HG02885 (cell line): ENCODE data around the gene FERMT2.

Source experiments
- ATAC-seq: cut with Tn5 transposase; IDR thresholded peaks from one replicate; pipeline ENCODE4 v1.9.1; 2021; ENCODE audit warnings: mild to moderate bottlenecking; ENCODE audit not compliant: unreplicated experiment, poor library complexity

Gene FERMT2

DNA sequence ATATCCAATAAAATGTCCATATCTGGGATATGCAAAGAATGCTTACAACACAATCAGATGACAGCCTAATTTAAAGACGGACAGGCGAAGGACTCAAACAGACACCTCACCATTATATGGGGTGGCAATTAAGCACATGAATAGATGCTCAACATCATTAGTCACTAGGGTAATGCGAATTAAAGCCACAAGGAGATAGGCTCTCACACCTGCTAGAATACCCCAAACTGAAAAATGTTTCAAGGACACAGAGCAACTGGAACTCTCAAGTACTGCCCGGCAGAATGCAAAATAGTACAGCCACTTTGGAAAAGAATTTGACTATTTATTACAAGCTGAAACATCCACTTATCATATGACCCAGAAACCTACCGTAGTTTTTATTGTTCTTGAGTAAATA lies 42.9 kb downstream of the FERMT2 start:
- no peak for ATAC-seq

- no peak for ATAC-seq
Measured at GRCh38 chr14:52906141-52906601, 44.7 kb downstream of the FERMT2 start.

- ATAC-seq = no peak
Measured at GRCh38 chr14:52902971-52903619, 47.8 kb downstream of the FERMT2 start.

GRCh38 chr14:52901357-52901980 lies 49.4 kb downstream of the FERMT2 start:
- ATAC-seq = no peak

- ATAC-seq = no peak
Measured at GRCh38 chr14:52900731-52901130, 50.1 kb downstream of the FERMT2 start.

GRCh38 chr14:52898496-52898895 lies 52.4 kb downstream of the FERMT2 start:
- no peak for ATAC-seq

GRCh38 chr14:52895000-52895399 lies 55.9 kb downstream of the FERMT2 start:
- ATAC-seq = no peak

- no peak for ATAC-seq
Measured at GRCh38 chr14:52891800-52892199, 59.0 kb downstream of the FERMT2 start.

- no peak for ATAC-seq
Measured at GRCh38 chr14:52888839-52889838, 61.7 kb downstream of the FERMT2 start.

- no peak for ATAC-seq
Measured at GRCh38 chr14:52888159-52888558, 62.7 kb downstream of the FERMT2 start.

GRCh38 chr14:52885230-52885629 lies 65.6 kb downstream of the FERMT2 start:
- no peak for ATAC-seq

DNA sequence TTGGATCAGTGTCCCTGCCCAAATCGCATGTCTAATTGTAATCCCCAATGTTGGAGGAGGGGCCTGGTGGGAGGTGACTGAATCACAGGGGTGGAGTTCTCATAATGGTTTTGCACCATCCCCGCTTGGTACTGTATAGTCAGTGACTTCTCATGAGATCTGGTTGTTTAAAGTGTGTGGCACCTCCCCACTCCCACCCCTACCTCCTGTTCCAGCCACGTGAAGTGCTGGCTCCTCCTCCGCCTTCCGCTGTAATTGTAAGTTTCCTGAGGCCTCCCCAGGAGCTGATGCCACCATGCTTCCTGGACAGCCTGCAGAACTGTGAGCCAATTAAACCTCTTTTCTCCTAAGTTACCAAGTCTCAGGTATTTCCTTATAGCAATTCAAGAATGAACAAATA lies 67.2 kb downstream of the FERMT2 start:
- ATAC-seq = no peak

- no peak for ATAC-seq
Measured at GRCh38 chr14:52882824-52883223, 68.0 kb downstream of the FERMT2 start.

- ATAC-seq = no peak
Measured at GRCh38 chr14:52879958-52880357, 70.9 kb downstream of the FERMT2 start.

DNA sequence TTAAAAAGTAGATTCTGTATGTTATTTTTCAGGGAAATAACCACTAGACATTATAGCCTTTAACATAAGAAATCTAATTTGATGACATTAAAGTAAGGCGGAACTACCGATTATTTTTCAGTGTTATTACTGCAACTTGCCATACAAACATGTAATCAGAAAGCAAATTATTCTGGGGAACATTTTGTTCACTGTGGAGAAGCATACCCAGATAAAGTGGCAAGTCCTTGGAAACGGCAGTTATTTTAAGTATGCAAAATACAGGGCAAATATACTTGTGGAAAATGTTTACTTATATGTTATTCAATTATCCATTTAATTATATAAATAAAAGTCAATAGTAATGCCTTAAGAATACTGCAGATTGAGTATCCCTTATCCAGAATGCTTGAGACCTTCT lies 71.9 kb downstream of the FERMT2 start:
- ATAC-seq = no peak

- no peak for ATAC-seq
Measured at GRCh38 chr14:52878469-52878868, 72.4 kb downstream of the FERMT2 start.

DNA sequence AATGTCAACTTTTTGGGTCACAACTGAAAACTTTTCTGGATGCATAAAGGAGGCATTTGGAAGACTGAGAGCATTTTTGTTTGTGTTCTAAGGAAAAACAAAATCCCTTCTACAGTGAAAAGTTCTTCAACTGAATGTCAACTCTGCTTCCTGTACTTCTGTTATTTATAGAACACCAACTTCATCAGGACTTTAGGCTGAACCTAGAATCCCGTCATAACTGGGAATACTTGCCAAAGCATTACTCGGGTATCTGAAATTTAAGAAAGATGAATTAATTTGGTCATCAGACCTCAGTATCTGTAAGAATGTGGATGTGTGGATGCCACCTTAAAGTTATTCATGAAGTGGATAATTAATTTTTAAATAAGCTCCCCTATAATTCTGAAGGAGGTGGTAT lies 73.2 kb downstream of the FERMT2 start:
- no peak for ATAC-seq

- ATAC-seq = no peak
Measured at GRCh38 chr14:52876806-52877205, 74.0 kb downstream of the FERMT2 start.

GRCh38 chr14:52876311-52876710 lies 74.5 kb downstream of the FERMT2 start:
- ATAC-seq = no peak

GRCh38 chr14:52875707-52876106 lies 75.1 kb downstream of the FERMT2 start:
- ATAC-seq = no peak

DNA sequence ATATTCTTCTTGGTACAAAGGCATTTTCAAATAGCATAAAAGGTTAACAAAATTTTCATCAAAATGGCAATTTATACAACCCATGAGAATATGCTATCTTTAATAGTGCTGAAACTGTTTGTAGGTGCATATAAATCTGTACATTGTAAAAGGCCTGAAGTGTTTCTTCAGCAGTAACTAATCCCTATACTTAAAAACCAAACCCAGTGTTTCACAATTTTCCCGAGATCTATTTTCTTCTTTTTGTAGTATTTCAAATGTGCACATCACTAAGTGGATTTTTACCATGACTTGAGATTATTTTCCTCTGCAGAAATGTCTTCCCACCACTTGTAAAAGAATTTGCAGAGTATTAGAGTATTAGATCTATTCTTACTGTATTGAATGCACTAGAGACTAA lies 76.5 kb downstream of the FERMT2 start:
- ATAC-seq = no peak
